DOHH2 (cell line): Measurements from ENCODE around the gene LRRC7.
"Not testable (repeated sequence)": the region's sequence is repeated elsewhere in the genome, so short reads cannot be mapped to it uniquely, and the experiment has no call there.

Source experiments
- H3F3A ChIP-seq: fragments of 200-600 bp; sonication (generic), shearing (Covaris generic); 2 replicates; pipeline ENCODE4 v1.6.0; 2016; ENCODE audit warnings: antibody characterized with exemption, mild to moderate bottlenecking; ENCODE audit not compliant: control insufficient read depth, insufficient read depth
- H3K27ac ChIP-seq: fragments of 200-600 bp; sonication (generic); 2 replicates; pipeline ENCODE4 v1.5.1; 2014; ENCODE audit warnings: low read depth, mild to moderate bottlenecking, low read length, moderate library complexity
- H3K27me3 ChIP-seq: fragments of 200-600 bp; sonication (generic); 2 replicates; pipeline ENCODE4 v1.6.1; 2014; ENCODE audit warnings: mild to moderate bottlenecking, low read length, mixed read lengths; ENCODE audit not compliant: control insufficient read depth
- H3K36me3 ChIP-seq: fragments of 200-600 bp; sonication (generic); 2 replicates; pipeline ENCODE4 v1.6.1; 2014; ENCODE audit warnings: mild to moderate bottlenecking, low read length, moderate library complexity, mixed read lengths; ENCODE audit not compliant: control insufficient read depth
- H3K4me1 ChIP-seq: fragments of 200-600 bp; sonication (generic); 2 replicates; pipeline ENCODE4 v1.6.1; 2014; ENCODE audit warnings: mild to moderate bottlenecking, low read length, mixed read lengths; ENCODE audit not compliant: control insufficient read depth
- H3K4me2 ChIP-seq: fragments of 200-600 bp; sonication (generic); 2 replicates; pipeline ENCODE4 v1.6.0; 2014; ENCODE audit warnings: mild to moderate bottlenecking, low read length, moderate library complexity
- H3K4me3 ChIP-seq: fragments of 200-600 bp; sonication (generic); 2 replicates; pipeline ENCODE4 v1.5.1; 2014; ENCODE audit warnings: mild to moderate bottlenecking, low read length, mixed read lengths
- H3K79me2 ChIP-seq: fragments of 200-600 bp; sonication (generic); 2 replicates; pipeline ENCODE4 v1.6.1; 2014; ENCODE audit warnings: mild to moderate bottlenecking, low read length, mixed read lengths; ENCODE audit not compliant: control insufficient read depth
- H3K9me2 ChIP-seq: fragments of 200-600 bp; sonication (generic); replicated peaks from 2 replicates; pipeline ENCODE4 v1.6.1; 2014; ENCODE audit warnings: mild to moderate bottlenecking, low read length, mixed read lengths; ENCODE audit not compliant: control insufficient read depth
- H3K9me3 ChIP-seq: fragments of 200-600 bp; sonication (generic); 2 replicates; pipeline ENCODE4 v1.6.1; 2014; ENCODE audit warnings: antibody characterized with exemption, low read length, mixed read lengths; ENCODE audit not compliant: control insufficient read depth, insufficient read depth
- H4K20me1 ChIP-seq: fragments of 200-600 bp; sonication (generic); 2 replicates; pipeline ENCODE4 v1.6.0; 2014; ENCODE audit warnings: low read depth, mild to moderate bottlenecking, antibody characterized with exemption, low read length, moderate library complexity; ENCODE audit not compliant: control insufficient read depth, insufficient read depth
- CTCF ChIP-seq: fragments of 200-600 bp; sonication (generic); IDR thresholded peaks from one replicate; pipeline ENCODE4 v1.5.1; 2014; ENCODE audit warnings: antibody characterized with exemption, mild to moderate bottlenecking, low read depth, low read length; ENCODE audit not compliant: poor library complexity, severe bottlenecking
- EZH2phosphoT487 ChIP-seq: fragments of 200-600 bp; sonication (generic); IDR thresholded peaks from 2 replicates; pipeline ENCODE4 v1.6.1; 2017; ENCODE audit warnings: borderline replicate concordance, mild to moderate bottlenecking, antibody characterized with exemption, low read length, moderate library complexity, mixed read lengths

The LRRC7 gene

GRCh38 chr1:69710484-69711189, 142.9 kb downstream of the LRRC7 start:
- Histone ChIP-seq H3K4me3 (no peak overlapping the region), H3K27me3 (no peaks in the 10 kb centered on the region), H3K27ac (no peak overlapping the region), H3K4me2 (no peak overlapping the region), H3K9me2 (no peaks in the 10 kb centered on the region), H3K36me3 (no peaks in the 10 kb centered on the region), H3F3A (no peaks in the 10 kb centered on the region), H4K20me1 (no peaks in the 10 kb centered on the region), H3K79me2 (no peaks in the 10 kb centered on the region), H3K4me1 (no peaks in the 10 kb centered on the region), H3K9me3 (no peaks in the 10 kb centered on the region)
- TF ChIP-seq CTCF (no peak), EZH2phosphoT487 (no peak)

- Histone ChIP-seq H3K27me3 (no peaks in the 10 kb centered on the region), H3F3A (no peaks in the 10 kb centered on the region), H3K36me3 (no peaks in the 10 kb centered on the region), H3K4me1 (no peaks in the 10 kb centered on the region), H3K4me3 (no peak overlapping the region), H3K4me2 (no peak overlapping the region), H4K20me1 (no peaks in the 10 kb centered on the region), H3K27ac (no peak overlapping the region), H3K79me2 (no peaks in the 10 kb centered on the region), H3K9me2 (no peaks in the 10 kb centered on the region), H3K9me3 (no peaks in the 10 kb centered on the region)
- no peak for TF ChIP-seq EZH2phosphoT487
- no peak for TF ChIP-seq CTCF
Observed at GRCh38 chr1:69711190-69711930, 143.6 kb downstream of the LRRC7 start.

- H3K27ac ChIP-seq, H4K20me1 ChIP-seq, H3K9me2 ChIP-seq, H3K9me3 ChIP-seq, H3K4me1 ChIP-seq, H3K36me3 ChIP-seq, H3K4me2 ChIP-seq, H3K79me2 ChIP-seq, H3K4me3 ChIP-seq, H3K27me3 ChIP-seq, H3F3A ChIP-seq: not testable (repeated sequence)
Observed at GRCh38 chr1:69717834-69718233, 150.1 kb downstream of the LRRC7 start.

GRCh38 chr1:69728206-69728605, 160.5 kb downstream of the LRRC7 start:
- H3K79me2 ChIP-seq = no peaks in the 10 kb centered on the region
- H3K4me3 ChIP-seq = no peak overlapping the region
- H3K36me3 ChIP-seq = no peaks in the 10 kb centered on the region
- H3K9me3 ChIP-seq = peaks cover 3% of the 10 kb centered on the region; the same call in 1 of the 2 replicates
- no peaks in the 10 kb centered on the region for H3K27me3 ChIP-seq
- H3K9me2 ChIP-seq = no peaks in the 10 kb centered on the region
- no peak overlapping the region for H3K4me2 ChIP-seq
- H4K20me1 ChIP-seq = no peaks in the 10 kb centered on the region
- TF ChIP-seq EZH2phosphoT487 (no peak), CTCF (no peak)
- no peaks in the 10 kb centered on the region for H3F3A ChIP-seq
- H3K4me1 ChIP-seq = no peaks in the 10 kb centered on the region
- H3K27ac ChIP-seq = no peak overlapping the region
